Activated CD8-positive, alpha-beta memory T cell treated with anti-CD3 and anti-CD28 coated beads for 4 hours (primary cell): Measurements from ENCODE around the gene ZCCHC24.

Experiments used
- DNase-seq, 2 donors: peaks; one replicate each; pipeline ENCODE4 v3.0.0-alpha.2; 2020; ENCODE audit warnings: low read depth in 2 of 2

Gene ZCCHC24

GRCh38 chr10:79445161-79445976 is at the start of gene ZCCHC24:
TSS of gene ZCCHC24 (minus strand) at chr10:79445624. CDS start at chr10:79445440, 184 bp downstream.
- DNase-seq = peak; percentile 88 to 92

- no peak for DNase-seq
These were observed 48.4 kb upstream of the ZCCHC24 start for GRCh38 chr10:79493806-79494205.

GRCh38 chr10:79492839-79493238 is 47.4 kb upstream of the ZCCHC24 start:
- no peak for DNase-seq

- DNase-seq = no peak
These were observed 46.8 kb upstream of the ZCCHC24 start for GRCh38 chr10:79492256-79492655.

GRCh38 chr10:79491143-79491835 is 45.9 kb upstream of the ZCCHC24 start:
- DNase-seq = no peak

- no peak for DNase-seq
These were observed 45.1 kb upstream of the ZCCHC24 start for GRCh38 chr10:79490400-79491142.

GRCh38 chr10:79488870-79489269 is 43.4 kb upstream of the ZCCHC24 start:
- DNase-seq = no peak

GRCh38 chr10:79488336-79488735 is 42.9 kb upstream of the ZCCHC24 start:
- DNase-seq = no peak

- DNase-seq = peak in 1 of 2 donors; percentile 5
These were observed 42.1 kb upstream of the ZCCHC24 start for GRCh38 chr10:79487296-79488194.

GRCh38 chr10:79484476-79484875 is 39.1 kb upstream of the ZCCHC24 start:
- DNase-seq = no peak

- DNase-seq = no peak
These were observed 38.5 kb upstream of the ZCCHC24 start for GRCh38 chr10:79483948-79484347.

GRCh38 chr10:79483299-79483698 is 37.9 kb upstream of the ZCCHC24 start:
- DNase-seq = no peak

- no peak for DNase-seq
These were observed 37.3 kb upstream of the ZCCHC24 start for GRCh38 chr10:79482741-79483140.

- no peak for DNase-seq
These were observed 36.9 kb upstream of the ZCCHC24 start for GRCh38 chr10:79482304-79482703.

- no peak for DNase-seq
These were observed 34.0 kb upstream of the ZCCHC24 start for GRCh38 chr10:79479283-79479909.

GRCh38 chr10:79477456-79477855 is 32.0 kb upstream of the ZCCHC24 start:
- no peak for DNase-seq

- DNase-seq = no peak
These were observed 31.2 kb upstream of the ZCCHC24 start for GRCh38 chr10:79476645-79477044.

- no peak for DNase-seq
These were observed 30.5 kb upstream of the ZCCHC24 start for GRCh38 chr10:79475877-79476276.

- DNase-seq = no peak
These were observed 29.8 kb upstream of the ZCCHC24 start for GRCh38 chr10:79475119-79475653.

GRCh38 chr10:79473496-79474095 is 28.2 kb upstream of the ZCCHC24 start:
- DNase-seq = no peak
